Endothelial cell of hepatic sinusoid (primary cell): ENCODE measurements around the gene KAZN.

Experiments
- in situ Hi-C: cut with HindIII; loops from 2 replicates; pipeline ENCODE4 v1.10.0; 2017; ENCODE audit warnings: low sequenced_read_pairs

Gene KAZN

GRCh38 chr1:14636897-14637632 lies 38.6 kb downstream of the KAZN start:
- in situ Hi-C loops = no loop called here

- in situ Hi-C loops = no loop called here
These were observed 41.0 kb downstream of the KAZN start for GRCh38 chr1:14639291-14640050.

GRCh38 chr1:14642712-14643111 lies 44.2 kb downstream of the KAZN start:
- in situ Hi-C loops = no loop called here

- in situ Hi-C loops = no loop called here
These were observed 48.5 kb downstream of the KAZN start for GRCh38 chr1:14646973-14647372.

- in situ Hi-C loops = no loop called here
These were observed 49.3 kb downstream of the KAZN start for GRCh38 chr1:14647777-14648176.

- in situ Hi-C loops = no loop called here
These were observed 49.9 kb downstream of the KAZN start for GRCh38 chr1:14648391-14648790.

GRCh38 chr1:14648896-14649855 lies 50.7 kb downstream of the KAZN start:
- in situ Hi-C loops = no loop called here

- in situ Hi-C loops = no loop called here
These were observed 51.5 kb downstream of the KAZN start for GRCh38 chr1:14649976-14650375.

GRCh38 chr1:14650951-14651350 lies 52.5 kb downstream of the KAZN start:
- in situ Hi-C loops = no loop called here

GRCh38 chr1:14652840-14653239 lies 54.4 kb downstream of the KAZN start:
- in situ Hi-C loops = no loop called here

GRCh38 chr1:14653461-14653960 lies 55.0 kb downstream of the KAZN start:
- in situ Hi-C loops = no loop called here

- in situ Hi-C loops = no loop called here
These were observed 56.1 kb downstream of the KAZN start for GRCh38 chr1:14654554-14654953.

- in situ Hi-C loops = no loop called here
These were observed 56.9 kb downstream of the KAZN start for GRCh38 chr1:14655385-14655784.

GRCh38 chr1:14656384-14656937 lies 58.0 kb downstream of the KAZN start:
- in situ Hi-C loops = no loop called here

- in situ Hi-C loops = no loop called here
These were observed 60.2 kb downstream of the KAZN start for GRCh38 chr1:14658642-14659041.

- in situ Hi-C loops = no loop called here
These were observed 61.4 kb downstream of the KAZN start for GRCh38 chr1:14659913-14660312.

- in situ Hi-C loops = no loop called here
These were observed 62.3 kb downstream of the KAZN start for GRCh38 chr1:14660801-14661200.

GRCh38 chr1:14661222-14661621 lies 62.7 kb downstream of the KAZN start:
- in situ Hi-C loops = no loop called here

GRCh38 chr1:14662116-14662515 lies 63.6 kb downstream of the KAZN start:
- in situ Hi-C loops = no loop called here

- in situ Hi-C loops = no loop called here
These were observed 65.3 kb downstream of the KAZN start for GRCh38 chr1:14663773-14664172.

GRCh38 chr1:14666373-14666772 lies 67.9 kb downstream of the KAZN start:
- in situ Hi-C loops = no loop called here
